Breast epithelium (tissue), 4 donors: ENCODE data around the gene TMEM9. TPM values are rescaled to one million over a fixed set of nuclear protein-coding genes. Genes with fewer than 3 reads are reported as not detected.

ENCODE experiments used
- DNase-seq, 2 donors: peaks; one replicate each; pipeline ENCODE4 v3.0.0-alpha.2; 2019; ENCODE audit warnings: low spot score in 2 of 2
- H3K27ac ChIP-seq, 2 donors: fragments of 200-600 bp; sonication (generic) in 1 of 2; one replicate each; pipeline ENCODE4 v1.5.1; 2016 to 2019; ENCODE audit warnings: mild to moderate bottlenecking in 1 of 2
- H3K27me3 ChIP-seq, 2 donors: fragments of 200-600 bp; sonication (generic) in 1 of 2; one replicate each; pipeline versions ENCODE4 v1.5.1 to v1.6.0; 2017 to 2019; ENCODE audit warnings: control low read depth in 1 of 2, mild to moderate bottlenecking in 1 of 2
- H3K36me3 ChIP-seq: fragments of 200-600 bp; one replicate; pipeline ENCODE4 v1.5.1; 2019
- H3K4me1 ChIP-seq, 2 donors: fragments of 200-600 bp; sonication (generic); one replicate each; pipeline ENCODE4 v1.5.1; 2016 to 2019; ENCODE audit warnings: control low read depth in 1 of 2
- H3K4me3 ChIP-seq, 3 donors: fragments of 200-600 bp; sonication (generic); 1 replicate in 2 of 3; 2 replicates in 1 of 3; pipeline ENCODE4 v1.5.1; 2016 to 2019; ENCODE audit warnings: mild to moderate bottlenecking in 3 of 3, moderate library complexity in 2 of 3
- H3K9me3 ChIP-seq, 2 donors: fragments of 200-600 bp; sonication (generic) in 1 of 2; one replicate each; pipeline ENCODE4 v1.5.1; 2016 to 2019; ENCODE audit warnings: control low read depth in 1 of 2
- POLR2A ChIP-seq: fragments of 450-650 bp; IDR thresholded peaks from one replicate; pipeline ENCODE4 v1.6.1; 2016; ENCODE audit warnings: antibody characterized with exemption, mild to moderate bottlenecking, moderate library complexity
- POLR2AphosphoS5 ChIP-seq, 3 donors: sonication (generic); formaldehyde crosslinking; IDR thresholded peaks; one replicate each; pipeline ENCODE4 v1.6.1; 2017; ENCODE audit warnings: antibody characterized with exemption in 3 of 3
- intact Hi-C: fragments of 100-400 bp; cut with DNase I; formaldehyde crosslinking; loops from one replicate; pipeline ENCODE4 v1.15.1; 2023; ENCODE audit warnings: low total_unique reads
- total RNA-seq, 3 donors: library from RNA; depleted of rRNA; stranded (reverse); fragments of >200 nt; gene quantifications; one replicate each; pipeline ENCODE4 v1.1.0, GENCODE V29; 2016
- TF ChIP-seq, protein P1 (sequence below), 3 donors: fragments of 450-650 bp; IDR thresholded peaks; one replicate each; pipeline ENCODE4 v1.5.1; 2016 to 2017; ENCODE audit warnings: antibody characterized with exemption in 3 of 3, mild to moderate bottlenecking in 3 of 3, moderate library complexity in 3 of 3

Gene TMEM9
- total RNA-seq, 3 donors from 2014 or later, result 48.3 to 104 (median 99.8) TPM

DNA sequence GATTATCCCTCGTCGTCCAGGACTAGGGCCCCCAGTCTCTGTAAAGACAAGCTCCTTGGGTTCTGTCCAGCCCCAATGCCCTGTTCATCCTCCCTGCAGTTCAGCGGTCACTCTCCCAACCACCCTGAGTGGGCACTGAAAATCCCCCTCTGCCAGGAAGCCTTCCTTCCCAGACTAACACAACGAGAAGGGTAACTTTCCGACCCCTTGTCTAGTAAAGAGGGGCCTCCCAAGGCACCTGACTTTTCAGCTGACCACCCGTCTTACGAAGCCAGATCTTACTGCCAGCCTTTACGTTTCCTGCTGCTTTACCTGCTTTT is 13.4 kb downstream of the TMEM9 start:
- H3K4me3 ChIP-seq, result no peak overlapping the region
- no peak overlapping the region for H3K27ac ChIP-seq
- no peaks in the 10 kb centered on the region for H3K27me3 ChIP-seq
- TF ChIP-seq, protein P1, sequence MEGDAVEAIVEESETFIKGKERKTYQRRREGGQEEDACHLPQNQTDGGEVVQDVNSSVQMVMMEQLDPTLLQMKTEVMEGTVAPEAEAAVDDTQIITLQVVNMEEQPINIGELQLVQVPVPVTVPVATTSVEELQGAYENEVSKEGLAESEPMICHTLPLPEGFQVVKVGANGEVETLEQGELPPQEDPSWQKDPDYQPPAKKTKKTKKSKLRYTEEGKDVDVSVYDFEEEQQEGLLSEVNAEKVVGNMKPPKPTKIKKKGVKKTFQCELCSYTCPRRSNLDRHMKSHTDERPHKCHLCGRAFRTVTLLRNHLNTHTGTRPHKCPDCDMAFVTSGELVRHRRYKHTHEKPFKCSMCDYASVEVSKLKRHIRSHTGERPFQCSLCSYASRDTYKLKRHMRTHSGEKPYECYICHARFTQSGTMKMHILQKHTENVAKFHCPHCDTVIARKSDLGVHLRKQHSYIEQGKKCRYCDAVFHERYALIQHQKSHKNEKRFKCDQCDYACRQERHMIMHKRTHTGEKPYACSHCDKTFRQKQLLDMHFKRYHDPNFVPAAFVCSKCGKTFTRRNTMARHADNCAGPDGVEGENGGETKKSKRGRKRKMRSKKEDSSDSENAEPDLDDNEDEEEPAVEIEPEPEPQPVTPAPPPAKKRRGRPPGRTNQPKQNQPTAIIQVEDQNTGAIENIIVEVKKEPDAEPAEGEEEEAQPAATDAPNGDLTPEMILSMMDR (IDR thresholded peaks at IDR 0.05), result no peak
- TF ChIP-seq POLR2A, result no peak
- TF ChIP-seq POLR2AphosphoS5 (IDR thresholded peaks at IDR 0.05), result no peak
- intact Hi-C loops, result no loop called here
- H3K9me3 ChIP-seq, result no peaks in the 10 kb centered on the region
- peaks cover 4% of the 10 kb centered on the region for H3K36me3 ChIP-seq
- DNase-seq, result no peak
- no peaks in the 10 kb centered on the region for H3K4me1 ChIP-seq

- peaks cover 4% of the 10 kb centered on the region for H3K36me3 ChIP-seq
- no peaks in the 10 kb centered on the region for H3K27me3 ChIP-seq
- no peaks in the 10 kb centered on the region for H3K4me1 ChIP-seq
- peak in 1 of 2 donors; percentile 6 for DNase-seq
- TF ChIP-seq, protein P1 (IDR thresholded peaks at IDR 0.05), result no peak
- no peak for TF ChIP-seq POLR2AphosphoS5 (IDR thresholded peaks at IDR 0.05)
- TF ChIP-seq POLR2A, result no peak
- intact Hi-C loops, result no loop called here
- H3K9me3 ChIP-seq, result no peaks in the 10 kb centered on the region
- no peak overlapping the region for H3K27ac ChIP-seq
- H3K4me3 ChIP-seq, result no peak overlapping the region
Measured at GRCh38 chr1:201140235-201140940, 13.9 kb downstream of the TMEM9 start.

DNA sequence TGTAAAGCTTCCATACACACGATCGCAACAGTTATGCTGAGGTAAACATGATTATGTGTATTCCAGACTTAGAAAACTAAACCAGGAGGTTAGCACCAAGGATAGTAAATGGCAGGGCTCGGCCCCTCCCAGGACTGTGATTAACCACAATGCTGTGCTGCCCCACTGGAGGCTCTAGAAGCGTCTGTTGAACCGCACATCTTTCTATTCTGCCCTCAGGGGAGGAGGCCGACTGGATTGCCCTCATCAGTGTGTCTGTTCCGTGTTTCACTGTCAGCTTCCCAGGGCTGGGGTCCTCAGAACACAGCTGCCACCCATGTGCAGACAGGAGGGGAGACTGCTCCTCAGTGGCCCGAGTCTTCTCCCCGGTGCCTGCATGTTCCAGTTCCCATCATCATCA is 14.5 kb downstream of the TMEM9 start:
- H3K36me3 ChIP-seq, result peaks cover 4% of the 10 kb centered on the region
- no peak overlapping the region for H3K27ac ChIP-seq
- peak in 1 of 2 donors; percentile 42 for DNase-seq
- H3K9me3 ChIP-seq, result no peaks in the 10 kb centered on the region
- H3K4me1 ChIP-seq, result no peaks in the 10 kb centered on the region
- TF ChIP-seq, protein P1 (IDR thresholded peaks at IDR 0.05), result no peak
- TF ChIP-seq POLR2AphosphoS5 (IDR thresholded peaks at IDR 0.05) (no peak), POLR2A (no peak)
- H3K4me3 ChIP-seq, result no peak overlapping the region
- intact Hi-C loops, result no loop called here
- no peaks in the 10 kb centered on the region for H3K27me3 ChIP-seq

GRCh38 chr1:201139306-201139705 is 15.0 kb downstream of the TMEM9 start:
- H3K9me3 ChIP-seq, result no peaks in the 10 kb centered on the region
- TF ChIP-seq, protein P1 (IDR thresholded peaks at IDR 0.05), result no peak
- TF ChIP-seq POLR2A (no peak), POLR2AphosphoS5 (IDR thresholded peaks at IDR 0.05) (no peak)
- no peaks in the 10 kb centered on the region for H3K27me3 ChIP-seq
- intact Hi-C loops, result no loop called here
- H3K4me1 ChIP-seq, result no peaks in the 10 kb centered on the region
- peak overlapping the region in 1 of 2 donors; percentile 9 for H3K27ac ChIP-seq
- H3K36me3 ChIP-seq, result peaks cover 4% of the 10 kb centered on the region
- peak in 1 of 2 donors; percentile 49 for DNase-seq
- no peak overlapping the region for H3K4me3 ChIP-seq

DNA sequence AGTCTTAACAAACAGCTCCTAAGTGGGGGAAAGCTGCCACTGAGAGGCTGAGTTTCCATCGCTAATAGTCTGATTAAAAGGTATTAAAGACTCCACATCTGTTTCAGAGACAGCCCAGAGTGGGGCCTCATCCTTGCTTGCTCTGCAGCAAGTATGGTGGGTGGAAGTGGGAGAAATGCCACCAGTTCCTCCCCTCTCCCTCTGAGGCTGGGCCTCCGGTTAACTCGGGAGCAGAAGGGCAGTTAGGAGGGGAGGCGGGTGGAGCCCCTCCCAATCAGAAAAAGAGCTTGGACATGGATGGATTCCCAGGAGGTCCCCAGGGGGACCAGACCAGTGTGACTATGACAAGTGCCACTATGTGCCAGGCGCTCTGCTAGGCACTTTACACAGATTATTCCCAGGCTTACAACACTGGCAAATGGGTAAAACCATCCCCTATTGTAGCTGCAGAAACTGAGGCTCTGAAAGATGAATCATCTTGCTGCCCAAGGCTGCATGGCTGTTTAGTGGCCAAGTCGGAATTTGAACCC is 15.9 kb downstream of the TMEM9 start:
- H3K36me3 ChIP-seq, result peaks cover under 1% of the 10 kb centered on the region
- peak overlapping the region; percentile 45 to 49 for H3K27ac ChIP-seq
- TF ChIP-seq POLR2A (no peak), POLR2AphosphoS5 (IDR thresholded peaks at IDR 0.05) (no peak)
- TF ChIP-seq, protein P1 (IDR thresholded peaks at IDR 0.05), result no peak
- no peak for DNase-seq
- no peaks in the 10 kb centered on the region for H3K27me3 ChIP-seq
- intact Hi-C loops, result no loop called here
- H3K4me1 ChIP-seq, result no peaks in the 10 kb centered on the region
- no peaks in the 10 kb centered on the region for H3K9me3 ChIP-seq
- H3K4me3 ChIP-seq, result no peak overlapping the region
